NCI-H2227 (cell line): ENCODE measurements around the gene ERICH4.
"Not testable (repeated sequence)": the region's sequence is repeated elsewhere in the genome, so short reads cannot be mapped to it uniquely, and the experiment has no call there.

ENCODE experiments used
- DNase-seq: peaks from one replicate; lab custom pipeline; 2025; ENCODE audit not compliant: unreplicated experiment; lab: John Stamatoyannopoulos, UW

The ERICH4 gene

DNA sequence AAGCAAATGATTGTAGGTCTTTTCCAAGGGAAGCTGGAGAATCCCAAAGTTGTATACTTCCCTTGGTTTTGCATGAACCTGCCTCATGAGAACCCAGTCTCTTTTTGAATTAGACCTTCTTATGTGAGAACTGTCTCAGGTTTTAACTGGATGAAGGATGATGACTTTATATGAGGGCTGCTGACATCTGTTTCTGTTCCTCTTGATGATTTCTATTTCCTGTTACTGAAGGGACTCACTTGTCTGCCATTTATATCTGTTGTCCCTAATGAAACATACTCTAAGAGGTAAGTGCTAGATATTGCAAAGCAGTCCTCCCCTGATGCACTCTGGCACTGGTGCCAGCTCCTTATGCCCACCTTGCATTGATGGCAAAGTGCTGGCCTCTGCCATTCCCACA lies 33.6 kb downstream of the ERICH4 start:
- no peak for DNase-seq

- DNase-seq, result no peak
These were observed 35.2 kb downstream of the ERICH4 start for GRCh38 chr19:41478171-41478570.

- no peak for DNase-seq
These were observed 36.2 kb downstream of the ERICH4 start for GRCh38 chr19:41478875-41479756.

DNA sequence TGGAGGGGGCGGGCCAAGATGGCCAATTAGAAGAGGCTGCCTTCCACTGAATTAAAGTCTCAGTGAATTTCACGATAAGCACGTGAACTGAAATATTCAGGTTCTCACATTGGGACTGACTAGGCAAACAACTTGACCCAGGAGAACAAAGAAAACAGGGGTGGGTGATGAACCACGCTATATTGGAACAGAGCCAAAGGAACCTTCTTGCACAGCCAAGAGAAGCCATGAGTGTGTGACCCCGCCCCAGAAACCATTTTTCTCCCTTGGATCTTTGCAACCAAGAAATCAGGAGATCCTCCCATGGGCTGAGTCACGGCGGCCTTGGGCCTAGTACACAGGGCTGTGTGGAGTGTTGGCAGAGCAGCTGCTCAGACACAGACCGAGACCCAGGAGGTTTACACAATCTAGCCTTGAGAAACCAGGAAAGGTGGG lies 36.8 kb downstream of the ERICH4 start:
- peak; percentile 56 for DNase-seq

DNA sequence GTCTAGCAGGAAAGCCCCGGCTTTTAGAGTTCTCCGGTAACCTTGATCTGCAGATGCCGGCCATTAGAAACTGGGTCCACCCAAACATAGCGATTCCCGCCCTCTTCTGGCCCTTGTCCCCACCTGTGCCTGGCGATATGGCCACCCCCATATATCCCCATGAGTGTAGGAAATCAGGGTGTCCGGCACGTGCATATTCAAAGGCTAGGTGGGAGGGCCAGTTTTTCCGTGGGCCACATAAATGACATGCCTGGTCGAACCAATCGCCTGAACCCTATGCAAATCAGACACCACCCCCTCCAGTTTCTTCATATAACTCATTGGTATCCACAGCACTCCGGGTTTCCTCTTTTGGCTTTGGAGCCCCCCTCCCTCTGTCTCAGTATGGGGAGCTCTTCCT lies 37.4 kb downstream of the ERICH4 start:
- DNase-seq, result no peak

DNA sequence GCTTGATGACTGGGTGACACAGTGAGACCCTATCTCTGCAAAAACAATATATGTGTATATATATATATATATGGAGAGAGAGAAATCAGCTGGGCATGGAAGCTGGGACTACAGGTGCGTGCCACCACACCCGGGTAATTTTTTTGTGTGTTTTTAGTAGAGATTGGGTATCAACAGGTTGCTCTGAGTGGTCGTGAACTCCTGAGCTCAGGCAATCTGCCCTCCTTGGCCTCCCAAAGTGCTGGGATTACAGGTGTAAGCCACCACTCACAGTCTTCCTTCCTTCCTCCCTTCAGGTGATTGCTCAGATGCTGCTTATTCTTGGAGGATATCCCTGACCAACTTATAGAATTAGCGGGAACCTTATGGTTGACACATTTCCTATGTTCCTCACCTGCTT lies 41.9 kb downstream of the ERICH4 start:
- no peak for DNase-seq

DNA sequence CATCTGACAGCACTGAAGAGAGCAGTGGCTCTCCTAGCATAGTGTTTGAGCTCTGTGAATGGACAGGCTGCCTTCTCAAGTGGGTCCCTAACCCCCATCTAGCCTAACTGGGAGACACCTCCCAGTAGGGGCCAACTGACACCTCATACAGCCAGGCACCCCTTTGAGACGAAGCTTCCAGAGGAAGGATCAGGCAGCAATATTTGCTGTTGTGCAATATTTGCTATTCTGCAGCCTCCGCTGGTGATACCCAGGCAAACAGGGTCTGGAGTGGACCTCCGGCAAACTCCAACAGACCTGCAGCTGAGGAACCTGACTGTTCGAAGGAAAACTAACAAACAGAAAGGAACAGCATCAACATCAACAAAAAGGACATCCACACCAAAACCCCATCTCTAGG lies 44.0 kb downstream of the ERICH4 start:
- DNase-seq, result not testable (repeated sequence)

- DNase-seq, result no peak
These were observed 49.9 kb downstream of the ERICH4 start for GRCh38 chr19:41492843-41493242.
